ENCODE measurements around the gene CFAP221.

Gene CFAP221

GRCh38 chr2:119696494-119697030 lies 152.3 kb downstream of the CFAP221 start:
- Mint-ChIP-seq H3K27me3 (no peaks in the 10 kb centered on the region), H3K4me1 (ENCODE audit: low read depth) (peaks cover 38% of the 10 kb centered on the region), H3K27ac (no peak overlapping the region), H3K9me3 (peaks cover 3% of the 10 kb centered on the region), H3K36me3 (ENCODE audit: low read depth) (peaks cover 4% of the 10 kb centered on the region), H3K4me3 (no peak overlapping the region)

- H3K4me3 Mint-ChIP-seq: no peak overlapping the region
- H3K4me1 Mint-ChIP-seq (ENCODE audit: low read depth): peaks cover 38% of the 10 kb centered on the region
- H3K27me3 Mint-ChIP-seq: no peaks in the 10 kb centered on the region
- peak overlapping the region; percentile 2 for H3K27ac Mint-ChIP-seq
- peaks cover 4% of the 10 kb centered on the region for H3K36me3 Mint-ChIP-seq (ENCODE audit: low read depth)
- peaks cover 3% of the 10 kb centered on the region for H3K9me3 Mint-ChIP-seq
Observed at GRCh38 chr2:119697290-119698020, 153.2 kb downstream of the CFAP221 start.

GRCh38 chr2:119698246-119698645 lies 154.0 kb downstream of the CFAP221 start:
- Mint-ChIP-seq H3K4me3 (no peak overlapping the region), H3K27ac (no peak overlapping the region), H3K27me3 (no peaks in the 10 kb centered on the region), H3K9me3 (peaks cover 3% of the 10 kb centered on the region), H3K4me1 (ENCODE audit: low read depth) (peaks cover 38% of the 10 kb centered on the region), H3K36me3 (ENCODE audit: low read depth) (peaks cover 4% of the 10 kb centered on the region)

- H3K27ac Mint-ChIP-seq: no peak overlapping the region
- H3K4me1 Mint-ChIP-seq (ENCODE audit: low read depth): peaks cover 37% of the 10 kb centered on the region
- H3K4me3 Mint-ChIP-seq: no peak overlapping the region
- peaks cover under 1% of the 10 kb centered on the region for H3K36me3 Mint-ChIP-seq (ENCODE audit: low read depth)
- H3K9me3 Mint-ChIP-seq: no peaks in the 10 kb centered on the region
- H3K27me3 Mint-ChIP-seq: no peaks in the 10 kb centered on the region
Observed at GRCh38 chr2:119699016-119699606, 154.9 kb downstream of the CFAP221 start.

GRCh38 chr2:119700866-119701265 lies 156.6 kb downstream of the CFAP221 start:
- peaks cover 34% of the 10 kb centered on the region for H3K4me1 Mint-ChIP-seq (ENCODE audit: low read depth)
- H3K36me3 Mint-ChIP-seq (ENCODE audit: low read depth): no peaks in the 10 kb centered on the region
- H3K9me3 Mint-ChIP-seq: no peaks in the 10 kb centered on the region
- H3K4me3 Mint-ChIP-seq: no peak overlapping the region
- no peaks in the 10 kb centered on the region for H3K27me3 Mint-ChIP-seq
- no peak overlapping the region for H3K27ac Mint-ChIP-seq

GRCh38 chr2:119701352-119701751 lies 157.1 kb downstream of the CFAP221 start:
- no peaks in the 10 kb centered on the region for H3K36me3 Mint-ChIP-seq (ENCODE audit: low read depth)
- H3K9me3 Mint-ChIP-seq: no peaks in the 10 kb centered on the region
- H3K4me3 Mint-ChIP-seq: no peak overlapping the region
- peaks cover 32% of the 10 kb centered on the region for H3K4me1 Mint-ChIP-seq (ENCODE audit: low read depth)
- no peak overlapping the region for H3K27ac Mint-ChIP-seq
- no peaks in the 10 kb centered on the region for H3K27me3 Mint-ChIP-seq

GRCh38 chr2:119702203-119702917 lies 158.1 kb downstream of the CFAP221 start:
- Mint-ChIP-seq H3K27ac (no peak overlapping the region), H3K4me1 (ENCODE audit: low read depth) (peaks cover 24% of the 10 kb centered on the region), H3K36me3 (ENCODE audit: low read depth) (no peaks in the 10 kb centered on the region), H3K9me3 (no peaks in the 10 kb centered on the region), H3K4me3 (no peak overlapping the region), H3K27me3 (no peaks in the 10 kb centered on the region)

- Mint-ChIP-seq H3K4me3 (no peak overlapping the region), H3K27ac (no peak overlapping the region), H3K4me1 (ENCODE audit: low read depth) (peaks cover 18% of the 10 kb centered on the region), H3K27me3 (no peaks in the 10 kb centered on the region), H3K36me3 (ENCODE audit: low read depth) (no peaks in the 10 kb centered on the region), H3K9me3 (no peaks in the 10 kb centered on the region)
Observed at GRCh38 chr2:119702918-119703401, 158.7 kb downstream of the CFAP221 start.

- Mint-ChIP-seq H3K27ac (no peak overlapping the region), H3K36me3 (ENCODE audit: low read depth) (no peaks in the 10 kb centered on the region), H3K9me3 (no peaks in the 10 kb centered on the region), H3K4me3 (no peak overlapping the region), H3K4me1 (ENCODE audit: low read depth) (peaks cover 15% of the 10 kb centered on the region), H3K27me3 (no peaks in the 10 kb centered on the region)
Observed at GRCh38 chr2:119703526-119703925, 159.3 kb downstream of the CFAP221 start.

GRCh38 chr2:119704670-119705120 lies 160.4 kb downstream of the CFAP221 start:
- Mint-ChIP-seq H3K4me1 (ENCODE audit: low read depth) (peaks cover 17% of the 10 kb centered on the region), H3K27ac (peak overlapping the region; percentile 72)

GRCh38 chr2:119706221-119706620 lies 162.0 kb downstream of the CFAP221 start:
- H3K4me3 Mint-ChIP-seq: no peak overlapping the region
- H3K4me1 Mint-ChIP-seq (ENCODE audit: low read depth): peaks cover 17% of the 10 kb centered on the region
- no peaks in the 10 kb centered on the region for H3K36me3 Mint-ChIP-seq (ENCODE audit: low read depth)
- no peak overlapping the region for H3K27ac Mint-ChIP-seq
- H3K9me3 Mint-ChIP-seq: no peaks in the 10 kb centered on the region
- no peaks in the 10 kb centered on the region for H3K27me3 Mint-ChIP-seq

More at GRCh38 chr2:119704670-119705120, 160.4 kb downstream of the CFAP221 start:
- Mint-ChIP-seq H3K4me3 (no peak overlapping the region), H3K27me3 (no peaks in the 10 kb centered on the region), H3K9me3 (no peaks in the 10 kb centered on the region), H3K36me3 (ENCODE audit: low read depth) (no peaks in the 10 kb centered on the region)
